Stimulated activated CD8-positive, alpha-beta memory T cell treated with anti-CD3 and anti-CD28 coated beads, Interleukin-4, amount 100 ng/mL, for 1 hour (primary cell): ENCODE data around the gene TRAK1.
"Not testable (repeated sequence)": the region's sequence is repeated elsewhere in the genome, so short reads cannot be mapped to it uniquely, and the experiment has no call there.

Experiments used
- DNase-seq, 2 donors: peaks; one replicate each; pipeline ENCODE4 v3.0.0-alpha.2; 2020; ENCODE audit warnings: low read depth in 2 of 2, low spot score in 1 of 2

TRAK1 gene

GRCh38 chr3:42090973-42091731 is at the start of gene TRAK1:
Gene TRAK1, plus strand, starts transcription at chr3:42091357. Its CDS starts 113 bp downstream, at chr3:42091470.
- DNase-seq: no peak

- no peak for DNase-seq
Measured at GRCh38 chr3:42042747-42043098, 48.4 kb upstream of the TRAK1 start.

- DNase-seq: no peak
Measured at GRCh38 chr3:42043099-42043813, 47.9 kb upstream of the TRAK1 start.

GRCh38 chr3:42045708-42046243 is 45.4 kb upstream of the TRAK1 start:
- DNase-seq: no peak

- DNase-seq: not testable (repeated sequence)
Measured at GRCh38 chr3:42048526-42048925, 42.6 kb upstream of the TRAK1 start.

GRCh38 chr3:42050126-42050525 is 41.0 kb upstream of the TRAK1 start:
- DNase-seq: no peak

GRCh38 chr3:42051384-42052131 is 39.6 kb upstream of the TRAK1 start:
- DNase-seq: no peak

GRCh38 chr3:42052132-42052483 is 39.0 kb upstream of the TRAK1 start:
- no peak for DNase-seq

- DNase-seq: no peak
Measured at GRCh38 chr3:42052484-42053351, 38.4 kb upstream of the TRAK1 start.

- DNase-seq: no peak
Measured at GRCh38 chr3:42053476-42053875, 37.7 kb upstream of the TRAK1 start.

GRCh38 chr3:42055291-42055690 is 35.9 kb upstream of the TRAK1 start:
- DNase-seq: no peak

GRCh38 chr3:42056840-42057239 is 34.3 kb upstream of the TRAK1 start:
- DNase-seq: no peak

GRCh38 chr3:42057561-42058211 is 33.5 kb upstream of the TRAK1 start:
- DNase-seq: no peak

- no peak for DNase-seq
Measured at GRCh38 chr3:42061025-42061712, 30.0 kb upstream of the TRAK1 start.

- DNase-seq: no peak
Measured at GRCh38 chr3:42061713-42062380, 29.3 kb upstream of the TRAK1 start.

GRCh38 chr3:42062464-42062863 is 28.7 kb upstream of the TRAK1 start:
- DNase-seq: no peak

- no peak for DNase-seq
Measured at GRCh38 chr3:42063888-42064287, 27.3 kb upstream of the TRAK1 start.

- DNase-seq: no peak
Measured at GRCh38 chr3:42066516-42067181, 24.5 kb upstream of the TRAK1 start.

GRCh38 chr3:42067326-42067725 is 23.8 kb upstream of the TRAK1 start:
- no peak for DNase-seq
